ENCODE measurements around the gene DDX5.
"Not testable (repeated sequence)": the region's sequence is repeated elsewhere in the genome, so short reads cannot be mapped to it uniquely, and the experiment has no call there.

The DDX5 gene

DNA sequence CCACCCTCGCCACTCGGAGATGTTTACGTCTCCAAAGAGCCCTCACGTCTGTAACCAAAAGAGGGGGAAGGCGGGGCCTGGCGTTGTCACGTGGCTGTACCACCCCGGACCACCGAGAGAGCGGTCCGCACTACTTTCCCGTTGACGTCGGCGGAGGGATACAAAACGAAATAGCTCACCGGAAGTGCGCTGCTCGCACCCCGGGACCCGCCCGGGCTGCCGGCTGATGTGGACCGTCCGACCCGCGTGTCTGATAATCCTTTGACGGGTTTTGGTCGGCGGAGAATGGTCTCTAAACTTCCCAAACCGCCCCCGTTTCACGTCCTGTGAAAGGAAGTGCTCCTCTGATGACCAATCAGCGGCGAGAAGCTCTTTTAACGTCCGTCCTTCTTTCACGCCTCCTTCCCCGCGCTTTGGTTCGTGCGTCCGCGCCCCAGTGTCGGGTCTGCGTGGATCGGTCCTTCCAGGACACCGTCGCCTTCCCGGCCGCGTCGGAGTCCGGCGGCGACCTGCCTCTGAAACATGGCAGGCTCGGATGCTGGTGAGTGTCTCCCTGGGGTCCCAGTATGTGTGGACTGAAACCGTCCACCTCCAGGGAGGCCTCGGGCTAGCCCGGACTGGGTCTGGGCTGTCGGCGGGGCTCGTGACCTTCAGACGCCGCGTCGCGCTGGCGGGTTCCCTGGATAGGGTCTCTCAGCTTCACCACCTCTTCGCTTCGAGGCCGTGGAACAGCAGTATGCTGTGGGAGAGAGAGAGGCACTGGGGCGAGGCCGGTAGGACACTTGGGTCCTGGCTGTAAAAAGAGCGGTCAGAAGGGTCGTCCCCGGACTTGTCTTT is 705 bp upstream of the DDX5 start, which contains the start of gene CEP95:
Gene CEP95, plus strand, starts transcription at position 402 of the 837 bp plus-strand sequence. Its CDS starts 121 bp downstream, at position 523.
- DNase-seq = peak; percentile 96

- peak; percentile 91 for DNase-seq
These were observed 519 bp downstream of the DDX5 start for GRCh38 chr17:64505340-64506200.

DNA sequence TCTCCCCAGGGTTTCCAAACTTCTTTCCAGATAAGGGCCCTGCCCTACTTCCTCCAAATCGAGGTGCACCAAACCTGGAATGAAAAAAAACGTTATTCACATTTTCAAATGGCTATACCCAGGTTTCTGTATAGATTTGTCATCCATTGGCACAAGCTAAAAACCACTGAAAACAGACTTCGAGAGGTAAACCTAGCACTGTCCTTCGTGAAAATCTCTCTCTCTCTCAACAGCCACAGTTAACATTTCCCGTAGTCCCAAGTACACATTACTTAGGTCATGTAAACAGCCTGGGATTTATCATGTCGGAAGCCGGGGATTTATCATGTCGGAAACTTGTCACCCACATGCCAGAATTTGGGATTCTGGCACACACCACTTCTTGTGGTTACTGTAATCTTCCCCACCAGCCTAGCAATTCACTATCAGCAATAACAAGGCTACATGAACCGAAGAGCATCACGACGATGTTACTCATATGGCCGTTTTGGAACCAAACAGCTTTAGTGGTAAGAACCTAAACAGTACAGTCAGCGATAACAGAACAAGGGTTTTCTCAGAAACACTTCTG is 1.2 kb downstream of the DDX5 start:
- DNase-seq = no peak

GRCh38 chr17:64503821-64504768 is 2.0 kb downstream of the DDX5 start:
- DNase-seq = no peak

DNA sequence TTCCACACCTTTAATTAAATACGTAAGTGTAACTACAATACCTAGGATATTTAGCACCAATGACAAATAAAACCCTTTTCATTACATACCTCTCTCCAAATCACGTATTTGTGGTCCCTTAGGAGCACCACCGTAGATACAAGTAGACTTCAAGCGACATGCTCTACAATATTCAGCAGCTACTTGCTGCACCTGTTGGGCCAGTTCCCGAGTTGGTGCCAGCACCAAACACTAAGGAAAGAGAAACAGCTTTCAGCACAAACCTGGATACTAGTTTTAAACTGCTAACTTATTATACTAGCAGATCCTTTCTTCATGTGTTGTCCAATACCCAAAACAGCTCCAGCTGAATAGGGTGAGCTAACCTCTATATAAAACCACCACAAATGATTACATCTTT is 2.7 kb downstream of the DDX5 start:
- no peak for DNase-seq

- no peak for DNase-seq
These were observed 3.3 kb downstream of the DDX5 start for GRCh38 chr17:64502809-64503208.

GRCh38 chr17:64502021-64502420 is 4.1 kb downstream of the DDX5 start:
- DNase-seq = no peak

DNA sequence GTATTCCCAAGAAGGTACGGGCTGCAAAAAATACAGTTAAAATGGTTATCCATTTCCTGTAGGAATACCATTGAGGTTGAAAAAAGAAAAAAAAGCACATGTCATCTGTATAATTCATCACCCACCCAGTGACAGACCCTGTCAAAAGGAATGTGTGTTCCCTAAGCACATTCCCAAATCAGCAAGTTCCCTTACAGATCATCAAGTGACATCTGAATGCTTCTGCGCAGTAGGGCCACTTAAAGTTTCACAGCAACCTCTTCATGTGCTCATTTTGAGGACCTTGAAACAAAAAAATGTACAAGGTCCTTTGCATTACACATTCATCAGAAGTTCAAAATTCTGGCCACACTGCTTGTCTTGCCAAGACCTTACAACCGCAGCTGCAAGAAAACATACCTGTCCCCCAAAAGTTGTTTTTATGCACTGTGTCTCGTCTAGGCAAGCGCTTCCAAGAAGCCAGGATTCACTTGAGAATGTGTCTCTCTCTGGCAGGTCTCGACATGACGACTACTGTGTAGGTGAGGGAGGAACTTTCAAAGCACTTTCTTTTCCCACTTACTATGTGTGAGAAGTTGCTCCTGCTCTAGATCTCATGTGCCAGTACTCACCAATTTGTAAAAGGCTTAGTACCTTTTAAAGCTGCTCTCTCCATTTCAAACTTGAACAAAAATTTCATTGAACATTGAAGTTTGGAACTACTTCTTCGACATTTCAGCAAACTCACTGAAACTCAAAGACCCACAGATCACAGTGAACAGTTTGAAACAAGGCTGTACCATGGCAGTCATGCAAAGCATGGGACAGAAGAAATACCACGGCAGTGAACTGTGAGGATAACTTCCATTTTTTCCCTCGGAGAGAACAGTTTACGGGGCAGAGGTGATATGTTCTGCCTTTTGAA is 5.0 kb downstream of the DDX5 start:
- no peak for DNase-seq

DNA sequence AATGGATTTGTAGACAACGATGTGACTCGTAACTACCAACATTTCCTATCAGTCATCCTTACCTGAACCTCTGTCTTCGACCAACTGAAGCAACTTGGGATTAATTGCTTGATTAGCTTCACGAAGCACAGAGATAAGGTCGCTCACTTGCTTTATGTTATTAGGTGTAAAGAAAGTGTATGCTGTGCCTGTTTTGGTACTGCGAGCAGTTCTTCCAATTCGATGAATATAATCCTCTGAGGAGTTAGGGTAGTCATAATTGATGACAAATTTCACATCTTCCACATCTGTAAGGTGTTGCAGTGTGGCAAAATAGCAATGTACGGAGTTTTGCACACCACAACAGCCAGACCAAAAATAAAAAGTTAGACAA is 5.6 kb downstream of the DDX5 start:
- no peak for DNase-seq

- no peak for DNase-seq
These were observed 6.1 kb downstream of the DDX5 start for GRCh38 chr17:64499805-64500486.

DNA sequence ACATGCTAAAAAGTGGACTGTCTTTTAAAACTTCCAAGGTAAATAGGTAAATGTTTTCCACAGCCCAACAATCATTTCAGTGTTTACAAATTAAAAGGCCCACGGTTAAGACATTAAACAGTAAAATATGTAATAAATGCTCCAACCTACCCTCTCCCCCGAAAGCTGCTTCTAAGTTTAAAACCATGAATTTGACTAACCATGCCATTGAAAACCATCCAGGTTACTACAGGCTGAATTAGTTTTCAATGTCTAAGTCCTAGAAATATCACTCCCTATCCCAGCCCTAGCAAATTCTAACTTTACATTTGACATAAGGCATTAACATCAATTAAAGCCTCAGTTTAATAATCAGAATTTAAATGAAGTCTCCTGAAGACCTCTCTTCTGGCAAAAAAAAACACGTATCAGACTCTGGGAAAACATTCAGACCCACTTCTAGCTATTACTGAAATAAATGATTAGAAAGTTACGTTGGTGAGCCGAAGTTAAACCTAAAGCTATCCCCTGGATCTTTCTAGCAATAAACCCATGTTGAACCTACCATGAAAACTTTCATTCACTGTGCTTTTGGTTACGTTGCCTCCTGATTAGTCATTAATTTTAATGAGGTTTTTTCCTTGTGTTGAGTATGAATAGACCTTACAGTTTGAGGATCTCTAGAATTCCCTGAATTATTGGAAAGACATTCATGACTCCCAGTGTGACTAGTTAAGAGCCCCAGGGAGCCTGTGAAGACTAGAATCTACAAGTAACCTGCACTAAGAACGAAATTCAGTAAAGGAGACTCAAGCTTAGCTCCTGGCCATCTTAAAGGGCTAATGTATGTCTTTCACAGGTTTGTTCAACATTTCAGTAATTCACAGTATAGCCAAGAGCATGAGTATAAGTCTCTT is 7.5 kb downstream of the DDX5 start:
- DNase-seq = no peak

- no peak for DNase-seq
These were observed 8.5 kb downstream of the DDX5 start for GRCh38 chr17:64497565-64498035.

GRCh38 chr17:64496786-64497564 is 9.1 kb downstream of the DDX5 start, which contains the start of gene POLG2:
POLG2 (minus strand) TSS chr17:64497054; CDS start chr17:64496968, 86 bp downstream.
- peak; percentile 88 for DNase-seq

GRCh38 chr17:64496348-64496785 is 9.7 kb downstream of the DDX5 start:
- no peak for DNase-seq

DNA sequence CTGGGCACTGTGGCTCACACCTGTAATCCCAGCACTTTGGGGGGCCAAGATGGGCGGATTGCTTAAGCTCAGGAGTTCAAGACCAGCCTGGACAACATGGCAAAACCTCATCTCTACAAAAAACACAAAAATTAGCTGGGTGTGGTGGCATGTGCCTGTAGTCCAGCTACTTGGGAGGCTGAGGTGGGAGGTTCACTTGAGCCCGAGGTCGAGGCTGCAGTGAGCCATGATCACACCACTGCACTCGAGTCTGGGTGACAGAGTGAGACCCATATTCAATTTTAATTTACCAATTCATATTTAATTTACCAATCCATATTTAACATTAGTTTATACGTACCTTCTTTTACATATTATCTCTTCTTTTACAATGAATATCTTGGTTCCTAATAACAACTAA is 10.8 kb downstream of the DDX5 start:
- not testable (repeated sequence) for DNase-seq

DNA sequence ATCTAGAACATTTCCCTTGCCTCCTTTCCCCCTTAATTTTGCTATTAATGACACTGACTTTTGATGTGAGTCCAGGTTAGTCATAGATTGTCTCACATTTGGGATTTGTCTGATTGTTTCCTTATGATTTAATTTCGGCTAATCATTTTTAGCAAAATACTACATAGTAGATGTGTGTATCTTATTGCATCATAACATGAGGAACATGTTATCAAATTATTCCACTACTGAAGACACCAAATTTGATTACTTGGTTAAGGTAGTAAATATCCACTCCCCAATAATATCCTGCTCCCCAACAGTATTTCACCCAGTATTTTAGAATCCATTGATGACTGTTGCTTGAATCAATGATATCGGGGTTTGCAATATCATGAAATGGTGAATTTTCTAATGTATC is 12.0 kb downstream of the DDX5 start:
- DNase-seq = no peak

DNA sequence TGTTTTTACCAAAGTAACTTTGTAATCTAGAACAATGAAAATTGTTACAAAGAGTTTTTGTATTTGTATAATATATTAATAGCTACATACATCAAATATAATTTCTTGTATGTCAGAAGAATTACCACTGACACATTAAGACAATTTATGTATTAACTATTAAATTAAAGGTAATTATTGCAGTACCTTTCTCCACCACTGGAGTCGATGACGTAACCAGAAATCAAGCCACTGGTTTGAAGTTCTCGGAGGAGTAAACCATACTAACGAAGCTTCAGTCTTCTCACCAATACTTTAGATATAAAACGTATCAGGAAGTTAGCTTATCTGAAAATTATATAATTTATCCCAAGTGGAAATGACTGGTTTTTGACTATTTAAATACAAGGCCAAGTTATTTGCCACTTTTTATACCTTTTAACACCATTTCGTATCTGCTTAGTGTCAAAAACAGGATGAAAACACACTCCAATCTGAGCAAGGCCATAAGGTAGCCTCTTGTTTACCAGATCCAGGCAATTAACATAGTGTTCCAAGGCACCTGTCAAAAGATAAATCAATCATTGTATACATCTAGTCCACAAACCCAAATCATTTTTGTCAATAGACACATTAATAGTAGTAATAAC is 13.5 kb downstream of the DDX5 start:
- DNase-seq = no peak

DNA sequence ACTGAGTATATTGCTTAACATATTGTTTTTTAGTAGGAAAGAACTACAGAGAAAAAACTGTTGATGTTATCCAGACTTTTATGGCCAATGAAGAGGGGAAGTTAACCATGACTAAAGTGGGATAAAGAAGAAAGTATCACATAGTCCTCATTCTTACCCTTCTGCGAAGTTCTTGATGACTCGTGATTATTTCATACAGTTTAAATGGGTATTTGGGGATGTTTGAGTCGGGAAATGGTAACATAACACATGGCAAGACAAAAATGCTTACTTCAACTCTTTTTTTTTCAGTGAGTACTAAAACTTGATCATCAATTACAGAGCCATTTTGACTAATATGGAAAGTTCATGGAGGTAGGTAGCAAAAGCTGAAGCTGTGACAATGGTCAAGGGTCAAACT is 14.1 kb downstream of the DDX5 start:
- DNase-seq = no peak

All from COR-L47 (cell line).